Measurements from ENCODE around the gene C2orf68. TPM values are rescaled to one million over a fixed set of nuclear protein-coding genes. Genes with fewer than 3 reads are reported as not detected.

The C2orf68 gene
- total and polyA plus RNA-seq, 2 of the 13 experiments (the other 11 are each of a cell fraction or from before 2014, with no cell fraction given) = 47.1 to 77.4 TPM

- TF ChIP-seq E2F1 (CRISPR knock-in tag; IDR thresholded peaks at IDR 0.05) = no peak
- peak; percentile 75; the same call in 1 of the 2 replicates for TF ChIP-seq ZBED4 (CRISPR knock-in tag; IDR thresholded peaks at IDR 0.05; ENCODE audit: borderline replicate concordance)
- TF ChIP-seq TFE3 (CRISPR knock-in tag; IDR thresholded peaks at IDR 0.05) = no peak
- TF ChIP-seq GLMP (CRISPR knock-in tag; IDR thresholded peaks at IDR 0.05; ENCODE audit: borderline replicate concordance) = no peak
- no peak for TF ChIP-seq RNF219 (CRISPR knock-in tag; IDR thresholded peaks at IDR 0.05)
- peak; percentile 73; the same call in 1 of the 2 replicates for TF ChIP-seq AHDC1 (CRISPR knock-in tag; IDR thresholded peaks at IDR 0.05; ENCODE audit: borderline replicate concordance)
- peak; percentile 73; the same call in 1 of the 2 replicates for TF ChIP-seq ZBTB25 (CRISPR knock-in tag; IDR thresholded peaks at IDR 0.05)
- no peak for TF ChIP-seq ZNF709 (CRISPR knock-in tag; IDR thresholded peaks at IDR 0.05)
- TF ChIP-seq MLLT10 (CRISPR knock-in tag; IDR thresholded peaks at IDR 0.05) = no peak
Measured at GRCh38 chr2:85589982-85590791, 21.7 kb downstream of the C2orf68 start (continued).
